Nephron (organoid): ENCODE results near the gene YTHDC1.

ENCODE experiments used
- H3K27ac Mint-ChIP-seq, 3 experiments: 2 replicates each; pipeline ENCODE4 v1.8.0; 2020; ENCODE audit warnings: mixed read lengths in 3 of 3, mild to moderate bottlenecking in 2 of 3, moderate library complexity in 1 of 3
- H3K27me3 Mint-ChIP-seq: 2 replicates; pipeline ENCODE4 v1.8.0; 2021; ENCODE audit warnings: low read depth, mild to moderate bottlenecking, moderate library complexity, mixed read lengths
- H3K36me3 Mint-ChIP-seq: 2 replicates; pipeline ENCODE4 v1.8.0; 2020; ENCODE audit warnings: low read depth, mixed read lengths
- H3K4me1 Mint-ChIP-seq: 2 replicates; pipeline ENCODE4 v1.8.0; 2020; ENCODE audit warnings: mixed read lengths
- H3K4me3 Mint-ChIP-seq, 3 experiments: 2 replicates each; pipeline ENCODE4 v1.8.0; 2020; ENCODE audit warnings: mild to moderate bottlenecking in 3 of 3, mixed read lengths in 3 of 3, moderate library complexity in 2 of 3
- H3K9me3 Mint-ChIP-seq: 2 replicates; pipeline ENCODE4 v1.8.0; 2020; ENCODE audit warnings: mixed read lengths
- TF ChIP-seq, protein P1 (sequence below), 3 experiments: fragments of 200-600 bp; sonication (generic); IDR thresholded peaks; one replicate each; pipeline ENCODE4 v1.5.0; 2021; ENCODE audit warnings: antibody characterized with exemption in 3 of 3; ENCODE audit not compliant: unreplicated experiment in 3 of 3

The YTHDC1 gene

DNA sequence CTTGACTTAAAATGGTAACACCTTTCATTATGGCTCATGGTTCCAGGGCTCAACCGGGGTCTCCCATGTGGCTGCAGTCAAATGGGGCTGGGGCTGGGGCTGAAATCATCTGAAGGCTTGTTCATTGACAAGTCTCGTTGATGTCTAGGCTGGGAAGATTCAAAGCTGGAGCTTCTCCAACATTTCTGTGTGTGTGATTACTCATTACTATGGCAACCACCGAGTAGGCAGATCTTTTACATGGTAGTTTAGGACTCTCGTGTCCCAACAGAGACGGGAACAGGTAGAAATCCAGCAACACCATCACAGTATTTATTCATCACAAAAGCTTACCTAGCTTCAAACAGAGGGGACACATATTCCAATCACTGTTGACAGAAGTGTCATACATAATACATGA, 7.8 kb downstream of the YTHDC1 start:
- TF ChIP-seq, protein P1, sequence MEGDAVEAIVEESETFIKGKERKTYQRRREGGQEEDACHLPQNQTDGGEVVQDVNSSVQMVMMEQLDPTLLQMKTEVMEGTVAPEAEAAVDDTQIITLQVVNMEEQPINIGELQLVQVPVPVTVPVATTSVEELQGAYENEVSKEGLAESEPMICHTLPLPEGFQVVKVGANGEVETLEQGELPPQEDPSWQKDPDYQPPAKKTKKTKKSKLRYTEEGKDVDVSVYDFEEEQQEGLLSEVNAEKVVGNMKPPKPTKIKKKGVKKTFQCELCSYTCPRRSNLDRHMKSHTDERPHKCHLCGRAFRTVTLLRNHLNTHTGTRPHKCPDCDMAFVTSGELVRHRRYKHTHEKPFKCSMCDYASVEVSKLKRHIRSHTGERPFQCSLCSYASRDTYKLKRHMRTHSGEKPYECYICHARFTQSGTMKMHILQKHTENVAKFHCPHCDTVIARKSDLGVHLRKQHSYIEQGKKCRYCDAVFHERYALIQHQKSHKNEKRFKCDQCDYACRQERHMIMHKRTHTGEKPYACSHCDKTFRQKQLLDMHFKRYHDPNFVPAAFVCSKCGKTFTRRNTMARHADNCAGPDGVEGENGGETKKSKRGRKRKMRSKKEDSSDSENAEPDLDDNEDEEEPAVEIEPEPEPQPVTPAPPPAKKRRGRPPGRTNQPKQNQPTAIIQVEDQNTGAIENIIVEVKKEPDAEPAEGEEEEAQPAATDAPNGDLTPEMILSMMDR (IDR thresholded peaks at IDR 0.05; ENCODE audit: unreplicated experiment in 3 of 3) = no peak
- Mint-ChIP-seq H3K27me3 (no peaks in the 10 kb centered on the region), H3K4me1 (peaks cover 46% of the 10 kb centered on the region)

DNA sequence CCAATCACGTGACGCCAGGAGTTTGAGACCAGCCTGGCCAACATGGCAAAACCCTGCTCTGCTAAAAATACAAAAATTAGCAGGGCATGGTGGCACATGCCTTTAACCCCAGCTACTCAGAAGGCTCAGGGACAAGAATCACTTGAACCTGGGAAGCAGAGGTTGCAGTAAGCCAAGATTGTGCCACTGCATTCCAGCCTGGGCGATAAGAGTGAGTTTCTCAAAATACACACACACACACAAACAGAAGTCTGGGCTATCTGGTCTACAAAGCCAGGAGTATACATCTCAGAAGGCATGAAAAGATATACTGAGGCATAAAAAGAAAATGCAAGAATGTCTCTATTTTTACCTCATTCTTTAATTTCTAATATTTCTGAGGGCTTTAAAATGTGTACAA, 11.3 kb downstream of the YTHDC1 start:
- Mint-ChIP-seq H3K36me3 (peaks cover 36% of the 10 kb centered on the region), H3K4me1 (peaks cover 24% of the 10 kb centered on the region), H3K27ac (no peak overlapping the region), H3K4me3 (no peak overlapping the region), H3K9me3 (no peaks in the 10 kb centered on the region), H3K27me3 (no peaks in the 10 kb centered on the region)
- TF ChIP-seq, protein P1 (IDR thresholded peaks at IDR 0.05; ENCODE audit: unreplicated experiment in 3 of 3) = no peak

More for the DNA sequence above, 7.8 kb downstream of the YTHDC1 start:
- H3K4me3 Mint-ChIP-seq = peak overlapping the region in 1 of 3 experiments; percentile 19
- H3K9me3 Mint-ChIP-seq = no peaks in the 10 kb centered on the region
- H3K36me3 Mint-ChIP-seq = peaks cover 33% of the 10 kb centered on the region
- peak overlapping the region in 2 of 3 experiments; percentile 15 to 45 for H3K27ac Mint-ChIP-seq

DNA sequence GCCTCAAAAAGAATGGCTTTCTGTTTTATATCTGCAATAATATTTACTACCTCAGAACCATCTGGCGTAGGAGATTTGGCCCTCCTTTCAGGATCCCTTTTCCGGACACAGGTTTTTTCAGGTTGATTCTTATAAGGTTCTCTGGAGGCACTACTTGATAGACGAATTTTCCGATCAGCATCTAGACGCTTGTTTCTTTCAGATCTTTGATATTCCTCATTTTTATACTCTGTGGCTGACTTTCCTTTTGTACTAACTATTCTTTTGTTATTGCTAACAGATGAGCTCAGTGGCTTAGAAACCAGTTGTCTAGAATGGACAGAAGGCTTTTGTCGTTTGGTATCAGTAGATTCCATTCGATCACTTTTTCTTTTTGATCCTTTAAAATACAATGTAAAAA, 12.4 kb downstream of the YTHDC1 start:
- TF ChIP-seq, protein P1 (IDR thresholded peaks at IDR 0.05; ENCODE audit: unreplicated experiment in 3 of 3) = no peak
- Mint-ChIP-seq H3K36me3 (peaks cover 47% of the 10 kb centered on the region), H3K4me1 (peaks cover 24% of the 10 kb centered on the region), H3K4me3 (no peak overlapping the region), H3K27ac (no peak overlapping the region), H3K27me3 (no peaks in the 10 kb centered on the region), H3K9me3 (no peaks in the 10 kb centered on the region)

DNA sequence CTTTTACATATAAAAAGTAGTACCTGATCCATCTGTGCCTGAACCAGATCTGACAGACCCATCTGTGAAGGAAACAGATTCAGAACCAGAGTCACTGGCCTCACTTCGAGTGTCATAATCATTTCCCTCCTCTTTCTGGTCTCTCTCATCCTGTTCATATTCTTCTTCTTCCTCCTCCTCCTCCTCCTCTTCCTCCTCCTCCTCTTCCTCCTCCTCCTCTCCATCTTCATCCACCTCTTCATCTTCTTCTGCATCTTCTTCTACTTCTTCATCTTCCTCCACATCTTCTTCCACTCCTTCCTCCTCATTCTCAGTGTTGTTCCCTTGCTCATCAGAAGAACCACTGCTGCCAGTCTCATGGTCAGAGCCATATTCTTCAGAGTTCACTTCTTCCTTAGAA, 12.9 kb downstream of the YTHDC1 start:
- Mint-ChIP-seq H3K27me3 (no peaks in the 10 kb centered on the region), H3K9me3 (no peaks in the 10 kb centered on the region), H3K27ac (no peak overlapping the region), H3K4me1 (peaks cover 20% of the 10 kb centered on the region), H3K36me3 (peaks cover 49% of the 10 kb centered on the region), H3K4me3 (no peak overlapping the region)
- TF ChIP-seq, protein P1 (IDR thresholded peaks at IDR 0.05; ENCODE audit: unreplicated experiment in 3 of 3) = no peak

DNA sequence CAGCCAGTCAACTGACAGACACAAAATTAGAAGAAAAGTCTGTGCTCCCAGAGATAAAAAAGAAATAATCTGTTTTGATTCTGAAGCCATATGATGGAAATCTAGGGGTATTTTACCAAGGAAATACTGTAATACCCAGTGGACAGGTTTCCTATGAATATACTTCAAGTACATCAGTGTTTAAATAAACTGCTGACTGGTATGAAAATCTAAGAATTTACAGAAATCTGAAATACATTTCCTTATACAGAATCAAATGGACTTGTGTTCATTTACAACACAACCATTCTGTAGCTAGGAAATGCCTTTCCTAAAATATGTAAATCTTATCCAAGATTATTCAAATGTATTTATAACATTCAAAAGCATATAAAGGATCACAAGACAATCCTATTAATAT, 13.4 kb downstream of the YTHDC1 start:
- Mint-ChIP-seq H3K4me3 (no peak overlapping the region), H3K4me1 (peaks cover 18% of the 10 kb centered on the region), H3K36me3 (peaks cover 53% of the 10 kb centered on the region), H3K9me3 (no peaks in the 10 kb centered on the region), H3K27me3 (no peaks in the 10 kb centered on the region), H3K27ac (no peak overlapping the region)
- TF ChIP-seq, protein P1 (IDR thresholded peaks at IDR 0.05; ENCODE audit: unreplicated experiment in 3 of 3) = no peak

DNA sequence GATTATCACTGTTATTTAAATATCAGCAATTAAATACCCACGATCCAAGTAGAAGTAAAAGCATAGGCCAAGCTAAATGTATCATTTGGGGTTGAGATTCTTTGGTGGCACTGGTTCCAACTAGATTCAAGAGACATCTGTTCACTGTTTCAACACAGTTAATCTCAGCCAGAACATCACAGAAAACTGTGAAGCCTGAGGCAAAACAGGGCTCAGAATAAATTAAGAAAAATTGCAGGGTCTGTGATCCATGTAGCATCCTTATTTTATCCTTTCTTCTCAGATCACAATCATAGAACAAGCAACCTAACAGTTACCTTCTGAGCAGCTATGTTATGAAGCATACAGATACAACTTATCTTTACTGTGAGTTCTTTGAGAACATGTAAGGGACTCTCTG, 23.7 kb downstream of the YTHDC1 start:
- TF ChIP-seq, protein P1 (IDR thresholded peaks at IDR 0.05; ENCODE audit: unreplicated experiment in 3 of 3) = no peak
- Mint-ChIP-seq H3K4me1 (no peaks in the 10 kb centered on the region), H3K27ac (no peak overlapping the region), H3K36me3 (peaks cover 64% of the 10 kb centered on the region), H3K27me3 (no peaks in the 10 kb centered on the region), H3K4me3 (no peak overlapping the region), H3K9me3 (no peaks in the 10 kb centered on the region)
